SH-SY5Y (cell line): ENCODE results near the gene EIF4G1.

Experiments used
- GATA2 ChIP-seq: IDR thresholded peaks from 2 replicates; pipeline ENCODE4 v1.6.1; 2011; ENCODE audit warnings: mild to moderate bottlenecking, low read depth, low read length
- GATA3 ChIP-seq: IDR thresholded peaks from 2 replicates; pipeline ENCODE4 v1.6.1; 2011; ENCODE audit warnings: low read depth, mild to moderate bottlenecking, low read length, moderate library complexity

DNA sequence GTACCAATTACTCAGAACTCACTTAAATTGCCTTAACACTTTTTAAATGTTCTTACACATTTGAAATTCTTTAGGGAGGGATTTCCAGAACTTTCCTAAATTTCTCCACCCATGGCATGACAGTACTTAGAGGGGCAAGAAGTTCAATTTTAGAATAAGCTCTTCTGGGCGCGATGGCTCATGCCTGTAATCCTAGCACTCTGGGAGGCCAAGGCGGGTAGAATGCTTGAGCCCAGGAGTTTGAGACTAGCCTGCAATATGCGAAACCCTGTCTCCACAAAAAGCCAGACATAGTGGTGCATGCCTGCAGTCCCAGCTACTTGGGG, 33.6 kb downstream of the EIF4G1 start:
- TF ChIP-seq GATA2 (no peak), GATA3 (no peak)
